ENCODE measurements around the gene BIN1.

Gene BIN1

DNA sequence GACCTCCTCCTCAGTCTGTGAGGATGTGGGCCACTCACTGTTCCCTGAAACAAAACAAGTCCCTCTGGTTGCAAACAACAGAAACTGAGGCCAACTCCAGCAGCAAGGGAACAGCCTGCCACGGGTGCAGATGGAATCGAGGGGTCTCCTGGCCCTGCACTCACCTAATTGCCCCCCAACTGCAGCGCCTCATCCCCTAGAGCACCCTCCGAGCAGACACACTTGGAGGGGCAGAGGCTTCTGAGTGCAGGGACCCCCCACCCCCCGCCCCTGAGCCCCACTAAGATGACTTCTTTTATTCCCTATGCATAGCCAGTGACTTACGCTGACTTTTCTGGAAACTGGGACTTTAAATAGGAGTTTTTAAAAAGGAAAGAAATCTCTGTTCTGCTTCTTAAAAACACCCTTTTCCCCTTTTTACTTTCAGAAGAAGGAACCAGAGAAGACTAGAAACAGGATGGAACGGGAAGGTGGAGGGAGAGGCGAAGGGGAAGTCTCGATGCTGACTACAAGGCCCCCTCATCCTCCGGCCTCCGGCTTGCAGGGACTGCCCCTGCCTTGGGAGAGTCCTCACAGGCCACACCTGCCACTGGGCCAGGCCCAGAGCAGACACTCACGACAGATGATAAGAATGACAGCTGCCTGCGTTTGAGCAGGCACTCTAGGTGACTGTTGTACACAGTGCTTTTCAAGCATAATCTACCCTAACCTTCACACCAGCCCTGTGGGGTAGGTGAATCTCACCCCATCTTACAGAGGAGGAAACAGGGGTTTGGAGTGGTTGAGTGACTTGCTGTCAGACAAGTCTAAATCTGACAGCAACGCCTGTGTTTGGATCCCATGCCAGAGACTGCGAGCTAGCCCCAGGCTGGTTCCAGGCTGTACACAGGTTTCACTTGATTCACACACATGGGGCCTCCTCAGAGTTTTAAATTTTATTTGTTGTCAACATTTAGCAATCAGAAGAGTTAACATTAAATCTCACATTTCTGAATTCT lies 28.2 kb upstream of the BIN1 start:
- Histone ChIP-seq H2AFZ (ENCODE audit: low read depth, low read length) (no peak overlapping the region), H3K4me1 (ENCODE audit: insufficient read depth, low read length) (no peaks in the 10 kb centered on the region), H4K20me1 (ENCODE audit: insufficient read depth, low read length) (no peaks in the 10 kb centered on the region), H3K27ac (ENCODE audit: low read length) (no peak overlapping the region), H3K9me3 (ENCODE audit: insufficient read depth, low read length, severe bottlenecking) (no peaks in the 10 kb centered on the region), H3K36me3 (ENCODE audit: insufficient read depth, low read length) (no peaks in the 10 kb centered on the region), H3K4me2 (ENCODE audit: insufficient read depth, low read length) (no peak overlapping the region), H3K79me2 (ENCODE audit: insufficient read depth, low read length) (no peaks in the 10 kb centered on the region), H3K27me3 (ENCODE audit: insufficient read depth, low read length, poor library complexity) (no peaks in the 10 kb centered on the region), H3K4me3 (ENCODE audit: low read depth in 1 of 2, low read length in 2 of 2) (no peak overlapping the region), H3K9ac (ENCODE audit: low read depth, low read length) (no peak overlapping the region)
- ATAC-seq (ENCODE audit: insufficient read depth, low read depth) (no peak), DNase-seq (no peak)
- TF ChIP-seq EZH2 (IDR thresholded peaks at IDR 0.05; ENCODE audit: borderline replicate concordance, low read depth, low read length, severe bottlenecking) = no peak
- TF ChIP-seq, protein P1, sequence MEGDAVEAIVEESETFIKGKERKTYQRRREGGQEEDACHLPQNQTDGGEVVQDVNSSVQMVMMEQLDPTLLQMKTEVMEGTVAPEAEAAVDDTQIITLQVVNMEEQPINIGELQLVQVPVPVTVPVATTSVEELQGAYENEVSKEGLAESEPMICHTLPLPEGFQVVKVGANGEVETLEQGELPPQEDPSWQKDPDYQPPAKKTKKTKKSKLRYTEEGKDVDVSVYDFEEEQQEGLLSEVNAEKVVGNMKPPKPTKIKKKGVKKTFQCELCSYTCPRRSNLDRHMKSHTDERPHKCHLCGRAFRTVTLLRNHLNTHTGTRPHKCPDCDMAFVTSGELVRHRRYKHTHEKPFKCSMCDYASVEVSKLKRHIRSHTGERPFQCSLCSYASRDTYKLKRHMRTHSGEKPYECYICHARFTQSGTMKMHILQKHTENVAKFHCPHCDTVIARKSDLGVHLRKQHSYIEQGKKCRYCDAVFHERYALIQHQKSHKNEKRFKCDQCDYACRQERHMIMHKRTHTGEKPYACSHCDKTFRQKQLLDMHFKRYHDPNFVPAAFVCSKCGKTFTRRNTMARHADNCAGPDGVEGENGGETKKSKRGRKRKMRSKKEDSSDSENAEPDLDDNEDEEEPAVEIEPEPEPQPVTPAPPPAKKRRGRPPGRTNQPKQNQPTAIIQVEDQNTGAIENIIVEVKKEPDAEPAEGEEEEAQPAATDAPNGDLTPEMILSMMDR (IDR thresholded peaks at IDR 0.05; ENCODE audit: borderline replicate concordance, extremely low read depth, low read length, poor library complexity, severe bottlenecking) = no peak

DNA sequence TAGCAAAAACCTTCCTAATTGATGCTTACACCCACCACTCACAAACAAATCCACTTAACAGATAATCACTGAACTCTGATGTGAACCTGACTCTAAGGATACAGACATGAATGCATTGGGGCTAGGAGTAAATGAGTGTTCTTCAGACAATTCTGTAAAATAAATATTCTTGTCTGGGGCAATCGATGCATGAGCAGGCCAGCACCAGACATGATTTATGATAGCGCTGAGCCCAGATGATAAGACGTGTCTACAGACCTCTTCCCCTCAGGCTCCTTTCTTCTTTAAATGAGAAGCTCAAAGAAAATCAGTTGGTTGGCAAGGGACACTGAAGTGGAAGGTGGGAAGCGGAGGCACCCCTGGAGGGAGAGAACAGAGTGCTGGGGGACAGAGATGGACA lies 27.3 kb upstream of the BIN1 start:
- H3K4me1 ChIP-seq (ENCODE audit: insufficient read depth, low read length) = no peaks in the 10 kb centered on the region
- H3K9ac ChIP-seq (ENCODE audit: low read depth, low read length) = no peak overlapping the region
- no peaks in the 10 kb centered on the region for H3K79me2 ChIP-seq (ENCODE audit: insufficient read depth, low read length)
- no peaks in the 10 kb centered on the region for H3K27me3 ChIP-seq (ENCODE audit: insufficient read depth, low read length, poor library complexity)
- no peaks in the 10 kb centered on the region for H4K20me1 ChIP-seq (ENCODE audit: insufficient read depth, low read length)
- H2AFZ ChIP-seq (ENCODE audit: low read depth, low read length) = no peak overlapping the region
- no peaks in the 10 kb centered on the region for H3K36me3 ChIP-seq (ENCODE audit: insufficient read depth, low read length)
- ATAC-seq (ENCODE audit: insufficient read depth, low read depth) (no peak), DNase-seq (no peak)
- TF ChIP-seq EZH2 (IDR thresholded peaks at IDR 0.05; ENCODE audit: borderline replicate concordance, low read depth, low read length, severe bottlenecking) = no peak
- TF ChIP-seq, protein P1 (IDR thresholded peaks at IDR 0.05; ENCODE audit: borderline replicate concordance, extremely low read depth, low read length, poor library complexity, severe bottlenecking) = no peak
- H3K4me2 ChIP-seq (ENCODE audit: insufficient read depth, low read length) = no peak overlapping the region
- no peak overlapping the region for H3K4me3 ChIP-seq (ENCODE audit: low read depth in 1 of 2, low read length in 2 of 2)
- no peaks in the 10 kb centered on the region for H3K9me3 ChIP-seq (ENCODE audit: insufficient read depth, low read length, severe bottlenecking)
- no peak overlapping the region for H3K27ac ChIP-seq (ENCODE audit: low read length)

DNA sequence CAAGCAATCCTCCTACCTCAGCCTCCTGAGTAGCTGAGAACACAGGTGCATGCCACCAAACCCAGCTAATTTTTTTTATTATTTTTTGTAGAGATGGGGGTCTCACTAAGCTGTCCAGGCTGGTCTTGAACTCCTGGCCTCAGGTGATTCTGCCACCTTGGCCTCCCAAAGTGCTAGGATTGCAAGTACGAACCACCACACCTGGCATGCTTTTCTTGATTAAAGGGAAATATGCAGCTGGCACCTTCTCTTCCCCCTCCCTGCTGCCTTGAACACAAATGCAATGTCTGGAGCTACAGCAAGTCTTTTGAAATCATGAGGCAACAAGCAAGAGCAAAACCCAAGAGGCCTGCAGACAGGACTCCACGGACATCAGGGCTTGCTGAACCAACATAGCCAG lies 26.8 kb upstream of the BIN1 start:
- H3K9ac ChIP-seq (ENCODE audit: low read depth, low read length) = no peak overlapping the region
- H3K4me3 ChIP-seq (ENCODE audit: low read depth in 1 of 2, low read length in 2 of 2) = no peak overlapping the region
- H3K36me3 ChIP-seq (ENCODE audit: insufficient read depth, low read length) = no peaks in the 10 kb centered on the region
- TF ChIP-seq EZH2 (IDR thresholded peaks at IDR 0.05; ENCODE audit: borderline replicate concordance, low read depth, low read length, severe bottlenecking) = no peak
- TF ChIP-seq, protein P1 (IDR thresholded peaks at IDR 0.05; ENCODE audit: borderline replicate concordance, extremely low read depth, low read length, poor library complexity, severe bottlenecking) = no peak
- H3K27me3 ChIP-seq (ENCODE audit: insufficient read depth, low read length, poor library complexity) = no peaks in the 10 kb centered on the region
- DNase-seq (no peak), ATAC-seq (ENCODE audit: insufficient read depth, low read depth) (no peak)
- no peaks in the 10 kb centered on the region for H3K79me2 ChIP-seq (ENCODE audit: insufficient read depth, low read length)
- H2AFZ ChIP-seq (ENCODE audit: low read depth, low read length) = no peak overlapping the region
- no peaks in the 10 kb centered on the region for H3K4me1 ChIP-seq (ENCODE audit: insufficient read depth, low read length)
- no peaks in the 10 kb centered on the region for H4K20me1 ChIP-seq (ENCODE audit: insufficient read depth, low read length)
- no peak overlapping the region for H3K4me2 ChIP-seq (ENCODE audit: insufficient read depth, low read length)
- no peak overlapping the region for H3K27ac ChIP-seq (ENCODE audit: low read length)
- no peaks in the 10 kb centered on the region for H3K9me3 ChIP-seq (ENCODE audit: insufficient read depth, low read length, severe bottlenecking)

Data from DND-41 (cell line).